GM12865 (cell line): ENCODE measurements around the gene PMS2.
A peak's percentile ranks its signal among the peaks of the same experiment; 100 is the strongest.

ENCODE experiments used
- DNase-seq: peaks from one replicate; pipeline ENCODE4 v3.0.0; 2010; ENCODE audit warnings: low read depth
- H3K4me3 ChIP-seq: 2 replicates; pipeline ENCODE4 v1.5.1; 2011; ENCODE audit warnings: mild to moderate bottlenecking, low read depth, low read length, control low read depth
- TF ChIP-seq, protein P1 (sequence below): IDR thresholded peaks from 2 replicates; pipeline ENCODE4 v1.5.1; 2011; ENCODE audit warnings: low read length, control low read depth, low read depth, inconsistent platforms; ENCODE audit not compliant: insufficient read depth; ENCODE audit errors: missing control alignments

The PMS2 gene

GRCh38 chr7:6026820-6027311 lies 18.0 kb upstream of the PMS2 start:
- peak overlapping the region; percentile 36 for H3K4me3 ChIP-seq
- TF ChIP-seq, protein P1, sequence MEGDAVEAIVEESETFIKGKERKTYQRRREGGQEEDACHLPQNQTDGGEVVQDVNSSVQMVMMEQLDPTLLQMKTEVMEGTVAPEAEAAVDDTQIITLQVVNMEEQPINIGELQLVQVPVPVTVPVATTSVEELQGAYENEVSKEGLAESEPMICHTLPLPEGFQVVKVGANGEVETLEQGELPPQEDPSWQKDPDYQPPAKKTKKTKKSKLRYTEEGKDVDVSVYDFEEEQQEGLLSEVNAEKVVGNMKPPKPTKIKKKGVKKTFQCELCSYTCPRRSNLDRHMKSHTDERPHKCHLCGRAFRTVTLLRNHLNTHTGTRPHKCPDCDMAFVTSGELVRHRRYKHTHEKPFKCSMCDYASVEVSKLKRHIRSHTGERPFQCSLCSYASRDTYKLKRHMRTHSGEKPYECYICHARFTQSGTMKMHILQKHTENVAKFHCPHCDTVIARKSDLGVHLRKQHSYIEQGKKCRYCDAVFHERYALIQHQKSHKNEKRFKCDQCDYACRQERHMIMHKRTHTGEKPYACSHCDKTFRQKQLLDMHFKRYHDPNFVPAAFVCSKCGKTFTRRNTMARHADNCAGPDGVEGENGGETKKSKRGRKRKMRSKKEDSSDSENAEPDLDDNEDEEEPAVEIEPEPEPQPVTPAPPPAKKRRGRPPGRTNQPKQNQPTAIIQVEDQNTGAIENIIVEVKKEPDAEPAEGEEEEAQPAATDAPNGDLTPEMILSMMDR, result no peak
- DNase-seq, result peak; percentile 26

- DNase-seq, result peak; percentile 78
- H3K4me3 ChIP-seq, result peak overlapping the region; percentile 36
- TF ChIP-seq, protein P1, result peak; percentile 33
Measured at GRCh38 chr7:6026011-6026819, 17.4 kb upstream of the PMS2 start.

GRCh38 chr7:6023974-6024435 lies 15.2 kb upstream of the PMS2 start:
- TF ChIP-seq, protein P1, result no peak
- H3K4me3 ChIP-seq, result no peak overlapping the region
- no peak for DNase-seq

GRCh38 chr7:6022707-6023106 lies 13.9 kb upstream of the PMS2 start:
- TF ChIP-seq, protein P1, result no peak
- DNase-seq, result no peak
- no peak overlapping the region for H3K4me3 ChIP-seq

- H3K4me3 ChIP-seq, result no peak overlapping the region
- TF ChIP-seq, protein P1, result no peak
- no peak for DNase-seq
Measured at GRCh38 chr7:6020371-6021286, 11.8 kb upstream of the PMS2 start.

DNA sequence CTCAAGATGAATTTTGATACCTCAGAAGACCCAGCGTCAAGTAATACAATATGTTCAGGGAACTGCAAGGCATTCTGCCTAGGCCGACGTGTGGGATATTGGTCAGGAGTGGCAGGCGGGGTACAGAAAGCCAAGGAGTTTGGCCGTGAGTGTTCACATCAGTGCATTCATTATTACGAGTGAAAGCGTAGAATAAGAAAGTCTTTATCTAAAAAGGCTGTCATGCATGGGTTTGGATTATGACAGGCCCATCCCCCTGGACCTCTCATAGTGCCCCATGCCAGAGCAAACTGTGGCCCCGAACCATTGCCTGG lies 7.8 kb upstream of the PMS2 start:
- H3K4me3 ChIP-seq, result no peak overlapping the region
- TF ChIP-seq, protein P1, result no peak
- DNase-seq, result no peak
